OCI-LY3 (cell line): ENCODE data around the gene CNIH1.

Experiments
- CTCF ChIP-seq: fragments of 200-600, 300-600 bp; sonication (generic); IDR thresholded peaks from 2 replicates; pipeline ENCODE4 v1.5.1; 2014; ENCODE audit warnings: antibody characterized with exemption, low read length, low read depth
- EZH2phosphoT487 ChIP-seq: fragments of 200-600 bp; shearing (Covaris generic); IDR thresholded peaks from 2 replicates; pipeline ENCODE4 v1.6.1; 2018; ENCODE audit warnings: antibody characterized with exemption, mixed run types, low read depth

- TF ChIP-seq CTCF (no peak), EZH2phosphoT487 (no peak)
Measured at GRCh38 chr14:54467280-54467679, 26.1 kb upstream of the CNIH1 start.
